HepG2 (cell line): ENCODE data around the gene TIMM17B. TPM values are rescaled to one million over a fixed set of nuclear protein-coding genes. Genes with fewer than 3 reads are reported as not detected.

Experiments
- CAMTA2 ChIP-seq: sonication (generic); formaldehyde crosslinking; IDR thresholded peaks from 2 replicates; pipeline ENCODE4 v1.4.0; 2020; ENCODE audit warnings: mild to moderate bottlenecking, missing genetic modification reagents, borderline replicate concordance
- CBFB ChIP-seq: sonication (generic); formaldehyde crosslinking; IDR thresholded peaks from 2 replicates; pipeline ENCODE4 v1.4.0; 2020; ENCODE audit warnings: missing genetic modification reagents
- DRAP1 ChIP-seq: IDR thresholded peaks from 2 replicates; pipeline ENCODE4 v1.6.1; 2016; ENCODE audit warnings: missing genetic modification reagents, missing compliant biosample characterization
- GATAD1 ChIP-seq: IDR thresholded peaks from 2 replicates; pipeline ENCODE4 v1.6.1; 2016; ENCODE audit warnings: missing genetic modification reagents, missing compliant biosample characterization
- HOXA5 ChIP-seq: sonication (generic); formaldehyde crosslinking; IDR thresholded peaks from 2 replicates; pipeline ENCODE4 v1.4.0; 2020; ENCODE audit warnings: missing genetic modification reagents
- KDM2A ChIP-seq: sonication (generic); formaldehyde crosslinking; IDR thresholded peaks from 2 replicates; pipeline ENCODE4 v1.4.0; 2020; ENCODE audit warnings: low read depth, missing genetic modification reagents, borderline replicate concordance
- NR0B2 ChIP-seq: sonication (generic); formaldehyde crosslinking; IDR thresholded peaks from 2 replicates; pipeline ENCODE4 v1.4.0; 2020; ENCODE audit warnings: mild to moderate bottlenecking, missing genetic modification reagents
- NR2C2 ChIP-seq: sonication (generic); formaldehyde crosslinking; IDR thresholded peaks from 2 replicates; pipeline ENCODE4 v1.4.0; 2020; ENCODE audit warnings: missing genetic modification reagents, mild to moderate bottlenecking, moderate library complexity, borderline replicate concordance
- SAP130 ChIP-seq: IDR thresholded peaks from 2 replicates; pipeline ENCODE4 v1.6.1; 2016; ENCODE audit warnings: low read depth
- TAF1 ChIP-seq: sonication (generic); formaldehyde crosslinking; IDR thresholded peaks from 2 replicates; pipeline ENCODE4 v1.4.0; 2020; ENCODE audit warnings: missing genetic modification reagents
- ZFP91 ChIP-seq: sonication (generic); formaldehyde crosslinking; IDR thresholded peaks from 2 replicates; pipeline ENCODE4 v1.9.0; 2022; ENCODE audit warnings: missing genetic modification reagents, mild to moderate bottlenecking, borderline replicate concordance
- ZFX ChIP-seq: sonication (generic); formaldehyde crosslinking; IDR thresholded peaks from 2 replicates; pipeline ENCODE4 v1.4.0; 2020; ENCODE audit warnings: mild to moderate bottlenecking, low read depth, missing genetic modification reagents, moderate library complexity
- ZFY ChIP-seq: sonication (generic); formaldehyde crosslinking; IDR thresholded peaks from 2 replicates; pipeline ENCODE4 v1.4.0; 2020; ENCODE audit warnings: missing genetic modification reagents
- ZNF224 ChIP-seq: sonication (generic); formaldehyde crosslinking; IDR thresholded peaks from 2 replicates; pipeline ENCODE4 v1.5.0; 2020; ENCODE audit warnings: mild to moderate bottlenecking, missing genetic modification reagents
- ZNF276 ChIP-seq: sonication (generic); formaldehyde crosslinking; IDR thresholded peaks from 2 replicates; pipeline ENCODE4 v1.4.0; 2020; ENCODE audit warnings: mild to moderate bottlenecking, low read depth, missing genetic modification reagents
- ZNF501 ChIP-seq: sonication (generic); formaldehyde crosslinking; IDR thresholded peaks from 2 replicates; pipeline ENCODE4 v1.5.1; 2020; ENCODE audit warnings: mild to moderate bottlenecking, moderate library complexity, missing genetic modification reagents
- ZNF687 ChIP-seq: sonication (generic); formaldehyde crosslinking; IDR thresholded peaks from 2 replicates; pipeline ENCODE4 v1.5.1; 2020; ENCODE audit warnings: mild to moderate bottlenecking, missing genetic modification reagents, moderate library complexity
- ZNF768 ChIP-seq: sonication (generic); formaldehyde crosslinking; IDR thresholded peaks from 2 replicates; pipeline ENCODE4 v1.4.0; 2020; ENCODE audit warnings: missing genetic modification reagents
- polyA plus RNA-seq, 8 experiments: library from polyadenylated mRNA; depleted of rRNA in 3 of 8; stranded (reverse) in 7 of 8; unstranded in 1 of 8; fragments of >200 nt; fragmentation: Illumina TruSeq in 4 of 8; extraction: Trizol in 4 of 8; gene quantifications; 2 replicates each; pipeline versions ENCODE4 v1.2.1 to v1.2.3, GENCODE V29; 2011 to 2016; ENCODE audit warnings: low read depth in 4 of 8, missing spikeins in 1 of 8, mixed read lengths in 1 of 8; ENCODE audit not compliant: insufficient read depth in 1 of 8
- total RNA-seq, 5 experiments: library from RNA; depleted of rRNA; stranded (reverse); fragments of >200 nt; fragmentation: Illumina TruSeq; extraction: Trizol; gene quantifications; 2 replicates each; pipeline ENCODE4 v1.2.3, GENCODE V29; 2016; ENCODE audit warnings: low read depth in 1 of 5

The TIMM17B gene
- total and polyA plus RNA-seq, 2 of the 13 experiments (the other 11 are each of a cell fraction or from before 2014, with no cell fraction given), result 56.0 to 72.5 TPM

GRCh38 chrX:48911412-48912182 is 14.0 kb upstream of the TIMM17B start, which contains the start of gene SLC35A2 (continued):
- TF ChIP-seq ZNF276 (CRISPR knock-in tag) (peak; percentile 69; the same call in 1 of the 2 replicates), ZNF768 (CRISPR knock-in tag) (no peak), CAMTA2 (CRISPR knock-in tag) (no peak), ZFP91 (peak; percentile 61; the same call in 1 of the 2 replicates), KDM2A (CRISPR knock-in tag) (peak; percentile 72; the same call in 1 of the 2 replicates), TAF1 (CRISPR knock-in tag) (peak; percentile 65; the same call in 1 of the 2 replicates), ZFY (CRISPR knock-in tag) (peak; percentile 22; the same call in 1 of the 2 replicates), NR2C2 (peak; percentile 95), DRAP1 (CRISPR knock-in tag) (peak; percentile 70), ZNF687 (CRISPR knock-in tag) (peak; percentile 72), ZNF501 (peak; percentile 47; the same call in 1 of the 2 replicates), HOXA5 (CRISPR knock-in tag) (no peak), ZNF224 (CRISPR knock-in tag) (peak; percentile 54; the same call in 1 of the 2 replicates), CBFB (CRISPR knock-in tag) (0 out of 2 replicates have a peak, but pooled peaks have one; percentile 34), SAP130 (CRISPR knock-in tag) (peak; percentile 92), ZFX (CRISPR knock-in tag) (0 out of 2 replicates have a peak, but pooled peaks have one; percentile 22), NR0B2 (CRISPR knock-in tag) (no peak), GATAD1 (peak; percentile 86)
